Measurements from ENCODE around the gene AKAP4.

Gene AKAP4

DNA sequence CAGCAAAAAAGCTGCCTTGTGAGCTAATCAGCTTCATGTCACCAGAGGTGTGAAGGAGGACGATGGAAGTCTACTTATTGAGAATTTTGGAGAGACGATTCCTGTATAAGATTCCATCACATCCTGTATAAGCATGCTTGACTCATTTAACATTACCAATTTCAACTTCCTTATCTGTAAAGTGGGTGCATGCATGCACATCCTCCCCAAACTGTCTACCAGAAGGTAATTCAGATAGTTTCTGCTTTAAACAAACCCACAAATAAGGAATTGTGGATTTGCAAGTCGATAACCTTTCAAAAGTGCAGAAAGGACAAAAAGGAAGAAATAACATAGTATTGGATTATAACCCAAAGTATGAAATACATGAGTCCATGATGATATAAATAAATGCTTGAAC lies 31.1 kb downstream of the AKAP4 start:
- TF ChIP-seq, protein P1, sequence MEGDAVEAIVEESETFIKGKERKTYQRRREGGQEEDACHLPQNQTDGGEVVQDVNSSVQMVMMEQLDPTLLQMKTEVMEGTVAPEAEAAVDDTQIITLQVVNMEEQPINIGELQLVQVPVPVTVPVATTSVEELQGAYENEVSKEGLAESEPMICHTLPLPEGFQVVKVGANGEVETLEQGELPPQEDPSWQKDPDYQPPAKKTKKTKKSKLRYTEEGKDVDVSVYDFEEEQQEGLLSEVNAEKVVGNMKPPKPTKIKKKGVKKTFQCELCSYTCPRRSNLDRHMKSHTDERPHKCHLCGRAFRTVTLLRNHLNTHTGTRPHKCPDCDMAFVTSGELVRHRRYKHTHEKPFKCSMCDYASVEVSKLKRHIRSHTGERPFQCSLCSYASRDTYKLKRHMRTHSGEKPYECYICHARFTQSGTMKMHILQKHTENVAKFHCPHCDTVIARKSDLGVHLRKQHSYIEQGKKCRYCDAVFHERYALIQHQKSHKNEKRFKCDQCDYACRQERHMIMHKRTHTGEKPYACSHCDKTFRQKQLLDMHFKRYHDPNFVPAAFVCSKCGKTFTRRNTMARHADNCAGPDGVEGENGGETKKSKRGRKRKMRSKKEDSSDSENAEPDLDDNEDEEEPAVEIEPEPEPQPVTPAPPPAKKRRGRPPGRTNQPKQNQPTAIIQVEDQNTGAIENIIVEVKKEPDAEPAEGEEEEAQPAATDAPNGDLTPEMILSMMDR (IDR thresholded peaks at IDR 0.05; ENCODE audit: insufficient read depth, low read length, poor library complexity, severe bottlenecking): no peak
- Histone ChIP-seq H3K4me2 (ENCODE audit: low read depth, low read length, poor library complexity, severe bottlenecking) (no peak overlapping the region), H4K20me1 (ENCODE audit: low read depth, low read length) (no peaks in the 10 kb centered on the region)

DNA sequence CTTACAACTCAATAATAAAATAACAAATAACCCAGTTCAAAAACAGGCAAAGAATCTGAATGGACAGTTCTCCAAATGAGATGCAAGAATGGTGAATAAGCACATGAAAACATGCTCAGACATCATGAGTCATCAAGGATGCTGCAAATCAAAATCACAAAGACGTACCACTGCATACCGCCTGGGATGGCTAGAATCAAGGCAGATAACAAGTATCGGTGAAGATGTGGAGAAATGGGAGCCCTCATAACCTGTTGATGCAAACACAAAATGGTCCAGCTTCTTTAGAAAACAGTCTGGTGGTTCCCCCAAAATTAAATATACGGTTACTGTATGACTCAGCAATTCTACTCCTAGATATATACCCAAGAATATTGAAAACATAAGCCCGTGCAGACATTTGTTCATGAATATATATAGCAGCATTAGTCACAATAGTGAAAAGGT lies 32.5 kb downstream of the AKAP4 start:
- Histone ChIP-seq H3K27me3 (ENCODE audit: low read length) (no peaks in the 10 kb centered on the region), H3K79me2 (ENCODE audit: insufficient read depth, low read length) (no peaks in the 10 kb centered on the region), H3K9me3 (ENCODE audit: insufficient read depth, low read length) (no peaks in the 10 kb centered on the region), H3K36me3 (ENCODE audit: low read length) (no peaks in the 10 kb centered on the region), H3K27ac (ENCODE audit: low read depth, low read length) (no peak overlapping the region), H3K4me2 (ENCODE audit: low read depth, low read length, poor library complexity, severe bottlenecking) (no peak overlapping the region), H3K4me3 (ENCODE audit: insufficient read depth, low read length, poor library complexity, severe bottlenecking) (no peak overlapping the region), H3K9me2 (replicated peaks; ENCODE audit: insufficient read depth, low read length) (no peaks in the 10 kb centered on the region), H3F3A (ENCODE audit: insufficient read depth) (no peaks in the 10 kb centered on the region), H3K9ac (ENCODE audit: low read length) (no peak overlapping the region), H2AFZ (ENCODE audit: low read depth, low read length, severe bottlenecking) (no peak overlapping the region), H4K20me1 (ENCODE audit: low read depth, low read length) (no peaks in the 10 kb centered on the region)
- no peak for TF ChIP-seq EZH2phosphoT487 (conservative IDR thresholded peaks at IDR 0.05; ENCODE audit: low read length)
- TF ChIP-seq, protein P1 (IDR thresholded peaks at IDR 0.05; ENCODE audit: insufficient read depth, low read length, poor library complexity, severe bottlenecking): no peak

More for the DNA sequence above, 31.1 kb downstream of the AKAP4 start:
- H3K4me3 ChIP-seq (ENCODE audit: insufficient read depth, low read length, poor library complexity, severe bottlenecking): no peak overlapping the region
- no peaks in the 10 kb centered on the region for H3K27me3 ChIP-seq (ENCODE audit: low read length)
- H3K36me3 ChIP-seq (ENCODE audit: low read length): no peaks in the 10 kb centered on the region
- no peaks in the 10 kb centered on the region for H3F3A ChIP-seq (ENCODE audit: insufficient read depth)
- no peak overlapping the region for H3K9ac ChIP-seq (ENCODE audit: low read length)
- H3K9me2 ChIP-seq (replicated peaks; ENCODE audit: insufficient read depth, low read length): no peaks in the 10 kb centered on the region
- H3K9me3 ChIP-seq (ENCODE audit: insufficient read depth, low read length): no peaks in the 10 kb centered on the region
- H3K79me2 ChIP-seq (ENCODE audit: insufficient read depth, low read length): no peaks in the 10 kb centered on the region
- no peak overlapping the region for H3K27ac ChIP-seq (ENCODE audit: low read depth, low read length)
- H2AFZ ChIP-seq (ENCODE audit: low read depth, low read length, severe bottlenecking): no peak overlapping the region

DNA sequence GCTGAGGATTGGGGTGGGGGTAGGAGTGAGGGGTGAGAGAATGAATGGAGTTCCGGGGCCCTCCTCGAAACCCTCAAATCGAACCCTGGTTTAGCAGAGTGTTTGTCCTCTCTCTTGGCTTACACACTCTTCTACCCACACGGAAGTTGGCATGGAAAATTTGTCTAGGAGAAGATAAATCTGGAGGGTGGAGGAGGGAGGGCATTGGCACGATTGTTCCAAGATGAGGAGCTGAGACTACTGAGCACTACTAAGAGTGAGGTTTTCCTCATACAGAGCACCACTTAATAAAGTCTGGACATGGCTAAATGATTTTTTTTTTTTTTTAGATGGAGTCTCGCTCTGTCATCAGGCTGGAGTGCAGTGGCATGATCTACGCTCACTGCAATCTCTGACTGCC lies 33.4 kb downstream of the AKAP4 start:
- Histone ChIP-seq H3K4me3 (ENCODE audit: insufficient read depth, low read length, poor library complexity, severe bottlenecking) (no peak overlapping the region), H3K79me2 (ENCODE audit: insufficient read depth, low read length) (no peaks in the 10 kb centered on the region), H3F3A (ENCODE audit: insufficient read depth) (no peaks in the 10 kb centered on the region), H4K20me1 (ENCODE audit: low read depth, low read length) (no peaks in the 10 kb centered on the region), H3K27me3 (ENCODE audit: low read length) (no peaks in the 10 kb centered on the region), H3K36me3 (ENCODE audit: low read length) (no peaks in the 10 kb centered on the region), H2AFZ (ENCODE audit: low read depth, low read length, severe bottlenecking) (no peak overlapping the region), H3K9me3 (ENCODE audit: insufficient read depth, low read length) (no peaks in the 10 kb centered on the region), H3K9ac (ENCODE audit: low read length) (no peak overlapping the region), H3K27ac (ENCODE audit: low read depth, low read length) (no peak overlapping the region), H3K9me2 (replicated peaks; ENCODE audit: insufficient read depth, low read length) (no peaks in the 10 kb centered on the region), H3K4me2 (ENCODE audit: low read depth, low read length, poor library complexity, severe bottlenecking) (no peak overlapping the region)
- no peak for TF ChIP-seq EZH2phosphoT487 (conservative IDR thresholded peaks at IDR 0.05; ENCODE audit: low read length)
- TF ChIP-seq, protein P1 (IDR thresholded peaks at IDR 0.05; ENCODE audit: insufficient read depth, low read length, poor library complexity, severe bottlenecking): no peak
